Measurements from ENCODE around the gene STEEP1.

The STEEP1 gene

DNA sequence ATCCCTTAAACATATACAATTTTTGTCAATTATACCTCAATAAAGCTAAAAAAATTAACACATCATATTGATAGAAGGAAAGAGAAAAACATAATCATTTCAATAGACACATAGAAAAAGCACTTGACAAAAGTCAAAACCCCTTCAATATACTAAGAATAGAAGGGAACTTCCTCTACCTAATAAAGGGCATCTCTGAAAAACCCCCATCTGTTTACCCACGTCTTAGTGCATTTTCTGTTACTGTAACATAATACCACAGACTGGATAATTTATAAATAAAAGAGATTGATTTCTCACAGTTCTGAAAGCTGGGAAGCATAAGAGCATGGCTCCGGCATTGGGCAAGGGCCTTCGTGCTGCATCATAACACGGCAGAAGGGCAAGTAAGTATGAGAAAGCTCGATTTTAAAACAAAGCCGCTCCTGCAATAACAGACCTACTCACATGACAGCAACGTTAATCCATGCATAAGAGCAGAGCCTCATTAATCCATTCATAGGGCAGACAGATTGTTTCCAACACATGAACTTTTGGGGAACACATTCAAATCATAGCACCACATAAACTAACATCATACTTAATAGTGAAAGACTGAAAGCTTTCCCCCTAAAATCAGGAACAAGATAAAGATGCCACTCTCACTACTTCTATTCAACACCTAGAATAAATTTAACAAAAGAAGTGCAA, 15.7 kb downstream of the STEEP1 start:
- Histone ChIP-seq H2AFZ (ENCODE audit: low read length) (no peak overlapping the region), H3F3A (ENCODE audit: low read depth) (no peaks in the 10 kb centered on the region), H3K27me3 (ENCODE audit: insufficient read depth, low read length, poor library complexity, severe bottlenecking) (no peaks in the 10 kb centered on the region), H3K4me2 (ENCODE audit: low read depth, low read length, poor library complexity, severe bottlenecking) (no peak overlapping the region), H4K20me1 (ENCODE audit: insufficient read depth, low read length, poor library complexity, severe bottlenecking) (no peaks in the 10 kb centered on the region), H3K4me3 (ENCODE audit: low read length, poor library complexity, severe bottlenecking) (no peak overlapping the region), H3K9ac (ENCODE audit: low read depth, low read length, poor library complexity, severe bottlenecking) (no peak overlapping the region), H3K79me2 (ENCODE audit: insufficient read depth, low read length) (no peaks in the 10 kb centered on the region; the same call in 1 of the 2 replicates), H3K4me1 (ENCODE audit: insufficient read depth, low read length, poor library complexity, severe bottlenecking) (no peaks in the 10 kb centered on the region), H3K9me3 (ENCODE audit: insufficient read depth, low read depth, low read length) (no peaks in the 10 kb centered on the region), H3K36me3 (ENCODE audit: insufficient read depth, low read length) (no peaks in the 10 kb centered on the region), H3K9me2 (replicated peaks; ENCODE audit: low read depth, low read length) (no peaks in the 10 kb centered on the region)
- TF ChIP-seq, protein P1, sequence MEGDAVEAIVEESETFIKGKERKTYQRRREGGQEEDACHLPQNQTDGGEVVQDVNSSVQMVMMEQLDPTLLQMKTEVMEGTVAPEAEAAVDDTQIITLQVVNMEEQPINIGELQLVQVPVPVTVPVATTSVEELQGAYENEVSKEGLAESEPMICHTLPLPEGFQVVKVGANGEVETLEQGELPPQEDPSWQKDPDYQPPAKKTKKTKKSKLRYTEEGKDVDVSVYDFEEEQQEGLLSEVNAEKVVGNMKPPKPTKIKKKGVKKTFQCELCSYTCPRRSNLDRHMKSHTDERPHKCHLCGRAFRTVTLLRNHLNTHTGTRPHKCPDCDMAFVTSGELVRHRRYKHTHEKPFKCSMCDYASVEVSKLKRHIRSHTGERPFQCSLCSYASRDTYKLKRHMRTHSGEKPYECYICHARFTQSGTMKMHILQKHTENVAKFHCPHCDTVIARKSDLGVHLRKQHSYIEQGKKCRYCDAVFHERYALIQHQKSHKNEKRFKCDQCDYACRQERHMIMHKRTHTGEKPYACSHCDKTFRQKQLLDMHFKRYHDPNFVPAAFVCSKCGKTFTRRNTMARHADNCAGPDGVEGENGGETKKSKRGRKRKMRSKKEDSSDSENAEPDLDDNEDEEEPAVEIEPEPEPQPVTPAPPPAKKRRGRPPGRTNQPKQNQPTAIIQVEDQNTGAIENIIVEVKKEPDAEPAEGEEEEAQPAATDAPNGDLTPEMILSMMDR (conservative IDR thresholded peaks at IDR 0.05; ENCODE audit: low read length) = no peak
- no peak for TF ChIP-seq EZH2phosphoT487 (IDR thresholded peaks at IDR 0.05; ENCODE audit: borderline replicate concordance)

DNA sequence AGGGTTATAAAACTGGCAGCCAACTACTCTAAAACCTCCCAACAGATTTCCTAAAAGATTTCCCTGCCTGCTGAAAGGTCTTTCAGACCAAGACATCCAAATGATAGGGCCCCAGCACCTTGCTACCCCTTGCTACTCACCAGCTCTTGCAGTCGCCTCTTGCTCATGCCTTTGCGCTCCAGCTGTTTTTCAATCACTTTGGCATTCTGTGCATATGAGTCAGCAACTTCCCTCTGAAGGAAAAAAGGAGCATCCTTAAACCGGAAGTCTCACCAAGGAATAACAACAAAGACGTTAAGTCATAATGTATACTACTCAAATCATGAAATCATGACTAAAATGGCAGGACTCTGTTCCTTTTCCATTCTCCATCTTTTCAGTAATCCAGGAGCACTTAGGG, 24.0 kb downstream of the STEEP1 start:
- Histone ChIP-seq H3K4me3 (ENCODE audit: low read length, poor library complexity, severe bottlenecking) (no peak overlapping the region), H3K9me2 (replicated peaks; ENCODE audit: low read depth, low read length) (no peaks in the 10 kb centered on the region), H4K20me1 (ENCODE audit: insufficient read depth, low read length, poor library complexity, severe bottlenecking) (no peaks in the 10 kb centered on the region), H3K4me2 (ENCODE audit: low read depth, low read length, poor library complexity, severe bottlenecking) (no peak overlapping the region), H3K9ac (ENCODE audit: low read depth, low read length, poor library complexity, severe bottlenecking) (no peak overlapping the region), H3K79me2 (ENCODE audit: insufficient read depth, low read length) (no peaks in the 10 kb centered on the region), H3K4me1 (ENCODE audit: insufficient read depth, low read length, poor library complexity, severe bottlenecking) (no peaks in the 10 kb centered on the region), H2AFZ (ENCODE audit: low read length) (no peak overlapping the region), H3F3A (ENCODE audit: low read depth) (no peaks in the 10 kb centered on the region), H3K9me3 (ENCODE audit: insufficient read depth, low read depth, low read length) (no peaks in the 10 kb centered on the region), H3K27me3 (ENCODE audit: insufficient read depth, low read length, poor library complexity, severe bottlenecking) (no peaks in the 10 kb centered on the region), H3K36me3 (ENCODE audit: insufficient read depth, low read length) (no peaks in the 10 kb centered on the region; the same call in 1 of the 2 replicates)
- TF ChIP-seq EZH2phosphoT487 (IDR thresholded peaks at IDR 0.05; ENCODE audit: borderline replicate concordance) = no peak
- TF ChIP-seq, protein P1 (conservative IDR thresholded peaks at IDR 0.05; ENCODE audit: low read length) = no peak

DNA sequence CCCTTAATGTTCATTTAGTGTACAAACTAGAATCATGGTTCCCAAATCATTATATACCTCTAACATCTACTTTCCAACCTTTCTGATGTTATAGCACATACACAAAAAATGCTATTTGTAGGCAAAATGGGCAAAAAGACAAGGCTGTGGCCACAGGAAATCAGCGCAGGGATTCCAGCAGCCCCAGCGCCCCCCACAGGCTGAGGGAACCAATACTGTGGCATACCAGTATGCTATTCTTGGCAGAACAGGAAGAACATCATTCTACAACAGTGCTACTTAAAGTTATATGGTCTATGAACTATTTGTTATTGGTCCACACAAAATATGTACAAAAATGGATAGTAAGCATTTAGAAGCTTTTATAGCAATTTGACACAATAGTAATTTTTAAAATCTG, 25.3 kb downstream of the STEEP1 start:
- no peaks in the 10 kb centered on the region for H3K27me3 ChIP-seq (ENCODE audit: insufficient read depth, low read length, poor library complexity, severe bottlenecking)
- no peaks in the 10 kb centered on the region for H3K9me3 ChIP-seq (ENCODE audit: insufficient read depth, low read depth, low read length)
- H3F3A ChIP-seq (ENCODE audit: low read depth) = no peaks in the 10 kb centered on the region
- TF ChIP-seq, protein P1 (conservative IDR thresholded peaks at IDR 0.05; ENCODE audit: low read length) = peak; percentile 40
- TF ChIP-seq EZH2phosphoT487 (IDR thresholded peaks at IDR 0.05; ENCODE audit: borderline replicate concordance) = no peak
- no peaks in the 10 kb centered on the region for H3K4me1 ChIP-seq (ENCODE audit: insufficient read depth, low read length, poor library complexity, severe bottlenecking)
- no peak overlapping the region for H2AFZ ChIP-seq (ENCODE audit: low read length)
- H3K4me3 ChIP-seq (ENCODE audit: low read length, poor library complexity, severe bottlenecking) = no peak overlapping the region
- H3K4me2 ChIP-seq (ENCODE audit: low read depth, low read length, poor library complexity, severe bottlenecking) = no peak overlapping the region
- no peaks in the 10 kb centered on the region for H3K79me2 ChIP-seq (ENCODE audit: insufficient read depth, low read length)
- no peaks in the 10 kb centered on the region for H4K20me1 ChIP-seq (ENCODE audit: insufficient read depth, low read length, poor library complexity, severe bottlenecking)
- no peaks in the 10 kb centered on the region; the same call in 1 of the 2 replicates for H3K36me3 ChIP-seq (ENCODE audit: insufficient read depth, low read length)
- no peak overlapping the region for H3K9ac ChIP-seq (ENCODE audit: low read depth, low read length, poor library complexity, severe bottlenecking)
- H3K9me2 ChIP-seq (replicated peaks; ENCODE audit: low read depth, low read length) = no peaks in the 10 kb centered on the region
